ENCODE measurements around the gene RAVER1. TPM values are rescaled to one million over a fixed set of nuclear protein-coding genes. Genes with fewer than 3 reads are reported as not detected.
"Not testable (repeated sequence)": the region's sequence is repeated elsewhere in the genome, so short reads cannot be mapped to it uniquely, and the experiment has no call there.

Gene RAVER1
- total and polyA plus RNA-seq, 9 donors = 1.3 to 50.7 (median 32.3) TPM

- no peak for DNase-seq
- Histone ChIP-seq H3K4me3 (no peak overlapping the region), H3K36me3 (no peaks in the 10 kb centered on the region), H3K27me3 (no peaks in the 10 kb centered on the region), H3K27ac (no peak overlapping the region), H3K4me1 (ENCODE audit: insufficient read depth) (peaks cover 5% of the 10 kb centered on the region), H3K9me3 (no peaks in the 10 kb centered on the region)
- intact Hi-C loops (cut with DNase I) = no loop called here
- TF ChIP-seq EP300 (IDR thresholded peaks at IDR 0.05) (no peak), POLR2A (IDR thresholded peaks at IDR 0.05) (no peak), CTCF (IDR thresholded peaks at IDR 0.05) (no peak)
- WGBS, 3 donors = 96 to 98% (median 97%) methylated on average over 8 of the region's 8 CpGs
Observed at GRCh38 chr19:10378124-10378523, 44.8 kb upstream of the RAVER1 start.

- intact Hi-C loops (cut with DNase I); H3K36me3 ChIP-seq; H3K4me3 ChIP-seq; H3K27me3 ChIP-seq; DNase-seq; H3K4me1 ChIP-seq (ENCODE audit: insufficient read depth); H3K9me3 ChIP-seq; H3K27ac ChIP-seq: not testable (repeated sequence)
- 90 to 100% (median 92%) methylated on average over 2 of the region's 2 CpGs for WGBS, 3 donors
Observed at GRCh38 chr19:10377140-10377640, 43.9 kb upstream of the RAVER1 start.

DNA sequence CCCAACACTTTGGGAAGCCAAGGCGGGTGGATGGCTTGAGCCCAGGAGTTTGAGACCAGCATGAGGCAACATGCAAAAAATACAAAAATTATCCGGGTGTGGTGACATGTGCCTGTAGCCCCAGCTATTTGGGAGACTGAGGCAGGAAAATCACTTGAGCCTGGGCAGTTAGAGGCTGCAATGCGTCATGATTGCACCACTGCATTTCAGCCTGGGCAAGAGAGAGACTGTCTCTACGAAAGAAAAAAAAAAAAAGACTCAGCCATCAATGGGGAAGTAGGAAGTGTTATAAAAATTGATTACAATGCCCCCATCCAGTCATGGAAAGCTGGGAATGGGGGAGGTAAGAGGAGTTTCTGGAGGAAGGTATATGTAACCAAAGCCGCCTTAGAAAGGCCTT is 41.6 kb upstream of the RAVER1 start:
- no peaks in the 10 kb centered on the region for H3K27me3 ChIP-seq
- intact Hi-C loops (cut with DNase I) = no loop called here
- DNase-seq = no peak
- H3K4me1 ChIP-seq (ENCODE audit: insufficient read depth) = peaks cover 5% of the 10 kb centered on the region
- WGBS, 3 donors = 88 to 90% (median 90%) methylated on average over 5 of the region's 5 CpGs
- H3K27ac ChIP-seq = no peak overlapping the region
- TF ChIP-seq CTCF (IDR thresholded peaks at IDR 0.05) (no peak), POLR2A (IDR thresholded peaks at IDR 0.05) (no peak), EP300 (IDR thresholded peaks at IDR 0.05) (no peak)
- H3K9me3 ChIP-seq = no peaks in the 10 kb centered on the region
- H3K4me3 ChIP-seq = no peak overlapping the region
- H3K36me3 ChIP-seq = no peaks in the 10 kb centered on the region

GRCh38 chr19:10372690-10373089 is 39.4 kb upstream of the RAVER1 start:
- no peaks in the 10 kb centered on the region for H3K27me3 ChIP-seq
- TF ChIP-seq CTCF (IDR thresholded peaks at IDR 0.05) = no peak
- no peak for DNase-seq
- no peaks in the 10 kb centered on the region for H3K4me1 ChIP-seq (ENCODE audit: insufficient read depth)
- no peak overlapping the region for H3K4me3 ChIP-seq
- H3K27ac ChIP-seq = no peak overlapping the region
- intact Hi-C loops (cut with DNase I) = no loop called here
- H3K36me3 ChIP-seq = no peaks in the 10 kb centered on the region
- H3K9me3 ChIP-seq = no peaks in the 10 kb centered on the region
- 92 to 100% (median 94%) methylated on average over 3 of the region's 3 CpGs for WGBS, 3 donors

DNA sequence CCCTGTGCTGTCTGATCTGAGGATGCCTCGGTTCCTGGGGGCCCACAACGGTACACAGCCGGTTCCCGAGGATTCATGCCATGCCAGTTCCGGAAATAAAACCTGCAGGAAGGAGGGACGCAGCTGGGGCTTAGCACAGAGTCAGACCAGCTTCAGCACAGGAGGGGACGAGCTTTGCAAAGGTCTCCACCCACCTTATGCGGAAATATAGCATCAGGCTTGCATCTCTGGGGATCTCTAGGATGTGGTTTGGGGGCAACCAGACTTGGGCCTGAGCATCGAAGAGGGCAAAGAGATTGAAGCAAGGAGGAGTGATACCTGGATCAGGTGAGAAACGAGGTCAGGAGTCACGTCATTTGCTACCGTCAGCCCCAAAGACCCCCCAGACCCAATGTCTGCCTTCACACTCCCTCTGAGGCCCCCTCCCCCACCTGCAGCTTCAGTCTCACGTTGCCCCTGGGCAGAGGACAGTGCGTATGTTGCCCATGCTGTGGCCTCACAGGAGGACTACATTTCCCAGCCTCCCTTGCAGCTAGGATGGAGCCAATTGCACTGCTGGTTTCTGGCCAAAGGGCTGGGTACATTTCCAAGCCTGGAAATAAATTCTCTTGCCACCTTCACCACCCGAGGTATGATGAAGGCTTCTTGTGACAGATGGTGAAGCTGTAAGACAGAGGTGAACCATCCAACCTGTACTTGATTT is 34.9 kb upstream of the RAVER1 start:
- no peak for DNase-seq
- Histone ChIP-seq H3K36me3 (no peaks in the 10 kb centered on the region), H3K9me3 (no peaks in the 10 kb centered on the region), H3K27me3 (no peaks in the 10 kb centered on the region), H3K27ac (no peak overlapping the region), H3K4me3 (no peak overlapping the region), H3K4me1 (ENCODE audit: insufficient read depth) (no peaks in the 10 kb centered on the region)
- intact Hi-C loops (cut with DNase I) = no loop called here
- TF ChIP-seq POLR2A (IDR thresholded peaks at IDR 0.05) (no peak), EP300 (IDR thresholded peaks at IDR 0.05) (no peak), CTCF (IDR thresholded peaks at IDR 0.05) (no peak)
- WGBS, 3 donors = 90 to 96% (median 93%) methylated on average over 15 of the region's 15 CpGs

- DNase-seq; H3K4me1 ChIP-seq (ENCODE audit: insufficient read depth); H3K36me3 ChIP-seq; H3K4me3 ChIP-seq; H3K27me3 ChIP-seq; H3K9me3 ChIP-seq; intact Hi-C loops (cut with DNase I); H3K27ac ChIP-seq: not testable (repeated sequence)
- 91 to 96% (median 96%) methylated on average over 4 of the region's 4 CpGs for WGBS, 3 donors
Observed at GRCh38 chr19:10366950-10367512, 33.7 kb upstream of the RAVER1 start.

Data from ovary (tissue), 9 donors.